Epithelial cell of proximal tubule (primary cell): ENCODE measurements around the gene TP53I11. TPM values are rescaled to one million over a fixed set of nuclear protein-coding genes. Genes with fewer than 3 reads are reported as not detected.
A peak's percentile ranks its signal among the peaks of the same experiment; 100 is the strongest.

Source experiments
- DNase-seq: peaks from one replicate; pipeline ENCODE4 v3.0.0-alpha.2; 2011; ENCODE audit warnings: low read depth
- H3K4me3 ChIP-seq: 2 replicates; pipeline ENCODE4 v1.5.1; 2011; ENCODE audit warnings: low read depth, mild to moderate bottlenecking, low read length
- total RNA-seq: library from RNA; depleted of rRNA; stranded (reverse); fragments of >200 nt; gene quantifications from 2 replicates; pipeline ENCODE4 v1.2.3, GENCODE V29; 2015
- TF ChIP-seq, protein P1 (sequence below): conservative IDR thresholded peaks from 2 replicates; pipeline ENCODE4 v1.5.1; 2012; ENCODE audit warnings: low read depth, mild to moderate bottlenecking, low read length

The TP53I11 gene
- total RNA-seq, 1 donor from 2014 or later, result 34.4 TPM

DNA sequence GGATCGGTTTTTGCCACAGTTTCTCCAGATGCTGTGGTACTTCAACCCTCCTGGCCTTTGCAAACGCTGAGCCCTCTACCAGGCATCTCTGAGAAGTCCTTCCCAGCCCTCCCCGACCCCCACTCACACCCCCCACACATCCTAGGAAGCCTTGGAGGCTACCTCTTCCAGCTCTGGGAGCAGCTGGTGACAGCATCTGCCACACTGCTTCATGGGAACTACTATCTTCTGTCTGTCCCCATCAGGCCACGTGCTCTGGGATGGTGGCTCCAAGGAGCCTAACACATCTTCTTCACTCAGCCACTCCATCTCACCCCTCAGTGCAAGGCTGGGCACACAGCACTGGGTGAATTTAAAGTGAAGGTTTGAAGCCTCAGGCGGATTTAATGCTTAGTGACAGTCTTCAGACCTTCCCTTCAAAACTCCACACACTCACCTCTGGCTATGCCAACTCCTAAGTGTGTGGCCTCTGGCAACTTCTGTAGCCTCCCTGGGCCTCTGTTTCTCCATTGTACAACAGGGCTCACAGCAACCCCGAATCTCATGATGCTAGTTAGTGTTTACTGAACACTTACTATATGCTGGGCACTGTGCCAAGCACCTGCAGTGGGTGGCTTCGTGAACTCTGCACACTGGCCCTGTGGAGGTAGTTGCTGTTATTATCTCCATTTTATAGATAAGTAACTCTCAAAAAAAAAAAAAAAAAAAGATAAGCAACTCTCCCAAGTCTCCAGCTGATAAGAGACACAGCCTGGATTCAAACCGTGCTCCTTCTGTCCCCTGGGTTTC is 7.3 kb upstream of the TP53I11 start:
- H3K4me3 ChIP-seq, result no peak overlapping the region
- DNase-seq, result no peak
- TF ChIP-seq, protein P1, sequence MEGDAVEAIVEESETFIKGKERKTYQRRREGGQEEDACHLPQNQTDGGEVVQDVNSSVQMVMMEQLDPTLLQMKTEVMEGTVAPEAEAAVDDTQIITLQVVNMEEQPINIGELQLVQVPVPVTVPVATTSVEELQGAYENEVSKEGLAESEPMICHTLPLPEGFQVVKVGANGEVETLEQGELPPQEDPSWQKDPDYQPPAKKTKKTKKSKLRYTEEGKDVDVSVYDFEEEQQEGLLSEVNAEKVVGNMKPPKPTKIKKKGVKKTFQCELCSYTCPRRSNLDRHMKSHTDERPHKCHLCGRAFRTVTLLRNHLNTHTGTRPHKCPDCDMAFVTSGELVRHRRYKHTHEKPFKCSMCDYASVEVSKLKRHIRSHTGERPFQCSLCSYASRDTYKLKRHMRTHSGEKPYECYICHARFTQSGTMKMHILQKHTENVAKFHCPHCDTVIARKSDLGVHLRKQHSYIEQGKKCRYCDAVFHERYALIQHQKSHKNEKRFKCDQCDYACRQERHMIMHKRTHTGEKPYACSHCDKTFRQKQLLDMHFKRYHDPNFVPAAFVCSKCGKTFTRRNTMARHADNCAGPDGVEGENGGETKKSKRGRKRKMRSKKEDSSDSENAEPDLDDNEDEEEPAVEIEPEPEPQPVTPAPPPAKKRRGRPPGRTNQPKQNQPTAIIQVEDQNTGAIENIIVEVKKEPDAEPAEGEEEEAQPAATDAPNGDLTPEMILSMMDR, result no peak

DNA sequence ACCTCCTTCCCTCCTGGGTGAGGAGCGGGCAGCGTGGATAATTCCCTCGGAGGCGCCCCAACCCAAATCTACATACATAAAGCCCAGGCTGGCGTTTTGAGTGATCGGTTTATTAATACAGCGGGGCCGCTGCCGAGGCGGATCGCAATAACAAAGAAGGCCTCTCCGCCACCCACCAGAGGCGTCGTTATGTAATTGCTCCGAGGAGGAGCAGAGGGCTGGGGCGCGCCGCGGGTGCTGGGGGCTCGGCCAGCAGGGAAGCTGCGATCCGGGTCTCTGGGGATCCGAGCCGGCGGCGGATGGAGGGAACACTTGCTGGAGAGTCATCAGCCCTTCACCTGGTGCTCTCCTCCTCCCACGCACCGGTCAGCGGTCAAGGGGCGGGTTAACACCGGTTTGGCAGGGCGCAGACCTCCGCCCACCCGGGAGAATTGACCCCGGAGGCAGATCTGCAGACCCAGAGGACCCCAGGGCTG is 6.4 kb upstream of the TP53I11 start:
- TF ChIP-seq, protein P1, result no peak
- DNase-seq, result no peak
- peak overlapping the region; percentile 6 for H3K4me3 ChIP-seq

DNA sequence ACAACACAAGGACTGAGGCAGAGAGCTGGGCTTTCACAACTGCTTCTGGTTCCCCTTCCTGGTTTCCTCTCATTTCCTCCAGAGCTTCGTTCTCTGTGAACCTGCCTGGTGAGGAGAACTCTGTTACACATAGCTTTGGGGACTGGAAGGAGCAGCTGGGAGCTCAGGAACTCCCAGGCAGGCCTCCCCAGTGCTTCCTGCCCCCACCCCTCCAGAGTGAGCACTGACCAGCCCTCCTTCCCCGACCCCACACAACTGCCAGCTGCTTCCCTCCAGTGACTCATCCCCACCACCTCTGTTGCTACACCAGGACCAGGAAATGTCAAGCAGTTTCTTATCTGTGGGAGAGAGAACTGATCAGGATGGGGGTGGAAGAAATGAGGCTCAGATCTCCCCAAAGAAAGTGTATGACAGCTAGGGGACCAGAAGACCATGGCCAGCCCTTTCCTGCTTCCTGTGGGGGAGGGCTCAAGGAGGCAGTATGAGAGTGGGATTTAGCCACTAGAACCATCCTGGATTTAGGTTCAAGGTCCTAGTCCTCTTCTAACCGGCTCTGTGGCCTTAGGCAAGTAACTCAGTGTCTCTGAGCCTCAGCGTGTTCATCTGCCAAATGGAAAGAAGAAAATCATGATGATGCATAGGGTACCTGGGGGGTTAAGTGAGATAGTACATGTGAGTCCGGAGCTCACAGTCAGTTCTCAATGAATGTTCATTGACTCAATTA is 4.5 kb upstream of the TP53I11 start:
- TF ChIP-seq, protein P1, result no peak

DNA sequence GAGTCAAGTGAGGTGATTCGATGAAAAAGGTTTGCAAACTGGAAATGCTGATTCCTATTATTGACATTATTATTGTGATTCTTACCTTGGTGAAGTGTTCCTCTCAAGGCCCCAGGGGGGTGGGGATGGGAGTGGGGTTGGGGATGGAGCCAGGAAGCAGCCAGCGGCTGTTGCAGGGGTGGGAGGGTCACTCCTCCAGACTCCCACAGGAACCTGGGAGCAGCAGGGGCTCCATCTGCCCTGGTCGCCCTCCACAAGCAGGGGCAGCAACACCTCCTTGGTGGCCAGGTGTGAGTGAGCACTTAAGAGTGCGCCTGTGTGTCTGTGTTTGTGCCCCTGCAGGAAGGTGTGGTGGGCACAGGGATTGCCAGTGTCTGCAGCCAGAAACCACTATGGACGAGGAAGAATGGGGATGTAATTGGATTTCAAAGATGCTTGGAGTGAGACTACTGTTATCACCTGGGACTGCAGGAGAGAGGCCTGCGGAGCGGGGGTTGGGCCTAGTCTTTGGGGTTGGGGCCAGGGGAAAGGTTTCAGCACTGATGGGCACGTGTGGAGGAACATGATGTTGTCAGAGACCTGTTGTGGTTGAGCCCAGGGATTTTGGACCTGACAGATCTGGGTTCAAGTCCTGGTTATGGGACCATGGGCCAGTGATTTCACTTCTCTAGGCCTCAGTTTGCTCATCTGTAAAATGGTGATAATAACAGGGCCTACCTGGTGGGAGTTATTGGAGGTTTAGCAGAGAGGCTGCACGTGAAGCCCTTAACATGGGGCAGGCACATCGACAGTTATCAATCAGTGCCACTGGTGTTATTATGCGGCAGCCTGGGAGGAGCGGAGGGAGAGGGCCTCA is 3.6 kb upstream of the TP53I11 start:
- TF ChIP-seq, protein P1, result no peak
- H3K4me3 ChIP-seq, result no peak overlapping the region
- DNase-seq, result no peak

More for the DNA sequence above, 4.5 kb upstream of the TP53I11 start:
- no peak for DNase-seq
- H3K4me3 ChIP-seq, result no peak overlapping the region

DNA sequence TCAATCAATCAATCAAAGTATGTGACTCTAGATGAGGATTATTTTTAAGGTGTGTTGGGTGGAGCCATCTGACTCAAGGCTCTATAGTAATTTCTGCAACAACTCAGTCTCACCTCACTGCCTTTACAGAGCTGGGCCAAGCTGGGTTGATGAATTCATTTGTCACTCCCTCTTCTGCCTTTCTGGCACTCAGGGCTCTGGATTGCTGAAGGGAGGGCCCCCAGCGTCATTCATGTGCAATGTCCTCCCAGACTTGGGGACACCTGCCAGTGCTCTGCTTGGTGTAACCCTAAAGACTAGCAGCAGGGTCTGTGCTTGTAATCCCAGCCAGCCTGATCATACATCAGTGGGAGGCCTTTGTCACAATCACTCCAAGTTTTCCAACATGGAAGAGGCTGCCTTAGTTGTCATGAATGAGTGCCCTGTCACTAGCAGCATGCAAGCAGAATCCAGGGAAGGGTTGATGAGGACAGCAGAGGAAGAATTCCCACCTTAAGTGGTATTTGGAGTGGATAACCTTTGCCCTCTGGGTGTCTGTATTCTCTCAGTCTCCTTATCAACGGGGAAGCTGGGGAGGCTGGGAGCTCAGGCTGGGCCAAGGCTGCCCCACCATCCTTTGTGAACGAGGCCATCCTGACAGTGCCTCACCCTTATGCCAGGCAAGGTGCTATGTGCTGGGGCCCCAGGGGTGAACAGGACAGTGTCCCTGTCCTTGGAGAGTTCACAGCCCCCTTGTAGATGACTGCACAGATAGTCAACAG is 2.0 kb upstream of the TP53I11 start:
- TF ChIP-seq, protein P1, result no peak
- no peak for DNase-seq

DNA sequence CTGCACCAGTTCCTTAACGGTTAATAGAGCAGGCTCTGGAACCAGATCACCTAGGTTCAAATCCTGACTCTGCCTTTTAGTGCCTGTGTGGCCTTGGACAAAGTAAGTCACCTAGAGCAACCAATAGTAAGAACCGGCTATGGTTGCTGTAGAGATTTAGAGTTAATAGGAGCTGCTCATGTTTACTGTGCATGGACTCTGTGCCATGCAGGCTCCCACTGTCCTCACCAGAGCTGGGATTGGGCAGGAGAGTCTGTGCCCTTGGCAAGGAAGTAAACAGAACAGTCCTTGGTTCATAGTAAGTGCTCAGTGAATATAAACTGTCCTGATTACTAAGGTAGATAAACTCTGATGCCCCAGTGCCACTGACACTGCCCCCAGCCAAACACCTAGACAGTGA is 1.4 kb upstream of the TP53I11 start:
- TF ChIP-seq, protein P1, result no peak
- DNase-seq, result no peak
- H3K4me3 ChIP-seq, result no peak overlapping the region

More for the DNA sequence above, 2.0 kb upstream of the TP53I11 start:
- H3K4me3 ChIP-seq, result no peak overlapping the region
